ENCODE results near the gene MESP1.

MESP1 gene

DNA sequence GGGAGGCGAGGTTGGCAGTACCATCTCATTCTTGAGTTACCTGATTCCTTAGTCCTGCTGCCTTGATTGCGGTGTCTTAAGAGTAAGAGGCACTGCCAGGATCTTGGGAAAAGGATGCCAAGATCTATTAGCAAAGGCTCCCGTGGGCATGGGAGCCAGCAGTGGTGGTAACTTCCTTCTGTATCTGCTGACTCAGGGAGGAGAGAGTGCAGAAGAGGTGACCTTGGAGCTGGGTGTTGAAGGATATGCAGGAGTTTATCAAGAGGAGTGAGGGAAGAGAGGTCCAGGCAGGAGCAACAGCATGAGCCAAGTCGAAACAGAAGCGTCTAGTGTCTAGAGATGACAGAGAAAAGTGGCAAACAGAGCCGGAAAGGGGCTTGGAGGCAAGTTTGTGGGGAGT is 29.6 kb upstream of the MESP1 start:
- no peak overlapping the region for H3K27ac ChIP-seq (ENCODE audit: low read length)
- no peaks in the 10 kb centered on the region for H3K36me3 ChIP-seq (ENCODE audit: control insufficient read depth in 2 of 2, insufficient read depth in 2 of 2, low read length in 2 of 2)
- H3K4me1 ChIP-seq (ENCODE audit: control insufficient read depth, insufficient read depth, low read length), result peaks cover 17% of the 10 kb centered on the region
- H3K27me3 ChIP-seq (ENCODE audit: control insufficient read depth in 1 of 2, insufficient read depth in 2 of 2, low read length in 2 of 2), result no peaks in the 10 kb centered on the region
- no peak overlapping the region for H3K4me3 ChIP-seq (ENCODE audit: low read length in 2 of 2)
- H3K9me3 ChIP-seq (ENCODE audit: control insufficient read depth in 2 of 2, low read length in 2 of 2), result no peaks in the 10 kb centered on the region
- H3K9ac ChIP-seq (ENCODE audit: low read length in 2 of 2), result no peak overlapping the region

- no peaks in the 10 kb centered on the region for H3K36me3 ChIP-seq (ENCODE audit: control insufficient read depth in 2 of 2, insufficient read depth in 2 of 2, low read length in 2 of 2)
- no peaks in the 10 kb centered on the region for H3K9me3 ChIP-seq (ENCODE audit: control insufficient read depth in 2 of 2, low read length in 2 of 2)
- no peaks in the 10 kb centered on the region for H3K27me3 ChIP-seq (ENCODE audit: control insufficient read depth in 1 of 2, insufficient read depth in 2 of 2, low read length in 2 of 2)
- peaks cover 17% of the 10 kb centered on the region for H3K4me1 ChIP-seq (ENCODE audit: control insufficient read depth, insufficient read depth, low read length)
- no peak overlapping the region for H3K4me3 ChIP-seq (ENCODE audit: low read length in 2 of 2)
- no peak overlapping the region for H3K9ac ChIP-seq (ENCODE audit: low read length in 2 of 2)
- H3K27ac ChIP-seq (ENCODE audit: low read length), result no peak overlapping the region
Observed at GRCh38 chr15:89778861-89779260, 27.8 kb upstream of the MESP1 start.

GRCh38 chr15:89777782-89778380 is 26.8 kb upstream of the MESP1 start:
- H3K27ac ChIP-seq (ENCODE audit: low read length), result no peak overlapping the region
- H3K4me1 ChIP-seq (ENCODE audit: control insufficient read depth, insufficient read depth, low read length), result peaks cover 17% of the 10 kb centered on the region
- no peak overlapping the region for H3K4me3 ChIP-seq (ENCODE audit: low read length in 2 of 2)
- no peak overlapping the region for H3K9ac ChIP-seq (ENCODE audit: low read length in 2 of 2)
- H3K36me3 ChIP-seq (ENCODE audit: control insufficient read depth in 2 of 2, insufficient read depth in 2 of 2, low read length in 2 of 2), result no peaks in the 10 kb centered on the region
- H3K9me3 ChIP-seq (ENCODE audit: control insufficient read depth in 2 of 2, low read length in 2 of 2), result no peaks in the 10 kb centered on the region
- H3K27me3 ChIP-seq (ENCODE audit: control insufficient read depth in 1 of 2, insufficient read depth in 2 of 2, low read length in 2 of 2), result no peaks in the 10 kb centered on the region

DNA sequence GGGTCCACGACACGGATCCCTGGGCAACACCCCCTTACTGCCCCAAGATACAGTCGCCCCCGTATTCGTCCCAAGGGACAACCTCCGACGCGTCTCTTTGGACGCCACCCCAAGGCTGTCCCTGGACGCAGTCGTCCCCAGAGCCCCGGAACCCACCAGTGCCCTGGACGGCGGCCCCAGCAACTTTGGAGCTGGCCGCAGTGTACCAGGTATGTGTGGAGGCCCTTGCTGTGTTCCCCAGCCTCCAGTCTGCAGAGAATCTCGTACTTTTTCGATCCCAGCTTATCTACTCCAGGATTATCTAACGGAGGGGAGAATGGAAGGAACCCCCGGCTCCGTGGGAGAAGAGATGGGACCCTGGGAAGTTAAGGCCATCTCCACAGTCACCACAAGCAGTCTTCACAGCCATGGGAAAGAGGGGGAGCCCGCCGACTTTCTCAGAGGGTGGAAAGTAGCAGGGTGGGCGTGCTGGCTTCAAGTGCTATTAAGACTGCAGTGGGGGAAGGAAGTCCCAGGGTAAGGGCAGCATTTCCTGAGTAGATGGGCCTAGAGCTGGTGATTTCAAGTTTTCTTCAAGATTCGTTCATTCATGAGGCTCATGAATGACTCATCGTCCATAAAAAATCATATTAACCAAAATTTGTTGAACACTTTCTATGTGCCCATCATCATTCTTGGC is 26.2 kb upstream of the MESP1 start:
- Histone ChIP-seq H3K4me1 (ENCODE audit: control insufficient read depth, insufficient read depth, low read length) (peaks cover 17% of the 10 kb centered on the region), H3K27ac (ENCODE audit: low read length) (no peak overlapping the region), H3K9me3 (ENCODE audit: control insufficient read depth in 2 of 2, low read length in 2 of 2) (no peaks in the 10 kb centered on the region), H3K4me3 (ENCODE audit: low read length in 2 of 2) (peak overlapping the region in 1 of 2 donors; percentile 66), H3K9ac (ENCODE audit: low read length in 2 of 2) (no peak overlapping the region), H3K36me3 (ENCODE audit: control insufficient read depth in 2 of 2, insufficient read depth in 2 of 2, low read length in 2 of 2) (no peaks in the 10 kb centered on the region), H3K27me3 (ENCODE audit: control insufficient read depth in 1 of 2, insufficient read depth in 2 of 2, low read length in 2 of 2) (no peaks in the 10 kb centered on the region)

- Histone ChIP-seq H3K9me3 (ENCODE audit: control insufficient read depth in 2 of 2, low read length in 2 of 2) (no peaks in the 10 kb centered on the region), H3K4me1 (ENCODE audit: control insufficient read depth, insufficient read depth, low read length) (peaks cover 17% of the 10 kb centered on the region), H3K27ac (ENCODE audit: low read length) (no peak within 1 kb of the TSS)
Observed at GRCh38 chr15:89776274-89777072, 25.4 kb upstream of the MESP1 start, which contains the start of gene MESP2. TSS of gene MESP2 (plus strand) at chr15:89776332. CDS start at chr15:89776358, 26 bp downstream.

GRCh38 chr15:89775815-89776214 is 24.8 kb upstream of the MESP1 start:
- Histone ChIP-seq H3K27ac (ENCODE audit: low read length) (no peak overlapping the region), H3K9ac (ENCODE audit: low read length in 2 of 2) (no peak overlapping the region), H3K36me3 (ENCODE audit: control insufficient read depth in 2 of 2, insufficient read depth in 2 of 2, low read length in 2 of 2) (no peaks in the 10 kb centered on the region), H3K4me3 (ENCODE audit: low read length in 2 of 2) (peak overlapping the region in 1 of 2 donors; percentile 66), H3K4me1 (ENCODE audit: control insufficient read depth, insufficient read depth, low read length) (peaks cover 17% of the 10 kb centered on the region), H3K9me3 (ENCODE audit: control insufficient read depth in 2 of 2, low read length in 2 of 2) (no peaks in the 10 kb centered on the region), H3K27me3 (ENCODE audit: control insufficient read depth in 1 of 2, insufficient read depth in 2 of 2, low read length in 2 of 2) (no peaks in the 10 kb centered on the region)

More at GRCh38 chr15:89776274-89777072, 25.4 kb upstream of the MESP1 start, which contains the start of gene MESP2:
- H3K36me3 ChIP-seq (ENCODE audit: control insufficient read depth in 2 of 2, insufficient read depth in 2 of 2, low read length in 2 of 2), result no peaks in the 10 kb centered on the region
- no peak within 1 kb of the TSS for H3K9ac ChIP-seq (ENCODE audit: low read length in 2 of 2)
- no peaks in the 10 kb centered on the region for H3K27me3 ChIP-seq (ENCODE audit: control insufficient read depth in 1 of 2, insufficient read depth in 2 of 2, low read length in 2 of 2)
- H3K4me3 ChIP-seq (ENCODE audit: low read length in 2 of 2), result peak within 1 kb of the TSS; percentile 7 to 66

GRCh38 chr15:89774492-89774891 is 23.4 kb upstream of the MESP1 start:
- Histone ChIP-seq H3K27me3 (ENCODE audit: control insufficient read depth in 1 of 2, insufficient read depth in 2 of 2, low read length in 2 of 2) (no peaks in the 10 kb centered on the region), H3K36me3 (ENCODE audit: control insufficient read depth in 2 of 2, insufficient read depth in 2 of 2, low read length in 2 of 2) (no peaks in the 10 kb centered on the region), H3K4me1 (ENCODE audit: control insufficient read depth, insufficient read depth, low read length) (peaks cover 17% of the 10 kb centered on the region), H3K9ac (ENCODE audit: low read length in 2 of 2) (no peak overlapping the region), H3K4me3 (ENCODE audit: low read length in 2 of 2) (no peak overlapping the region), H3K9me3 (ENCODE audit: control insufficient read depth in 2 of 2, low read length in 2 of 2) (no peaks in the 10 kb centered on the region), H3K27ac (ENCODE audit: low read length) (no peak overlapping the region)

GRCh38 chr15:89772932-89773583 is 22.0 kb upstream of the MESP1 start:
- H3K36me3 ChIP-seq (ENCODE audit: control insufficient read depth in 2 of 2, insufficient read depth in 2 of 2, low read length in 2 of 2), result no peaks in the 10 kb centered on the region
- no peaks in the 10 kb centered on the region for H3K27me3 ChIP-seq (ENCODE audit: control insufficient read depth in 1 of 2, insufficient read depth in 2 of 2, low read length in 2 of 2)
- no peak overlapping the region for H3K9ac ChIP-seq (ENCODE audit: low read length in 2 of 2)
- H3K9me3 ChIP-seq (ENCODE audit: control insufficient read depth in 2 of 2, low read length in 2 of 2), result no peaks in the 10 kb centered on the region
- H3K27ac ChIP-seq (ENCODE audit: low read length), result no peak overlapping the region
- H3K4me1 ChIP-seq (ENCODE audit: control insufficient read depth, insufficient read depth, low read length), result peaks cover 17% of the 10 kb centered on the region
- no peak overlapping the region for H3K4me3 ChIP-seq (ENCODE audit: low read length in 2 of 2)

- Histone ChIP-seq H3K9me3 (ENCODE audit: control insufficient read depth in 2 of 2, low read length in 2 of 2) (no peaks in the 10 kb centered on the region), H3K36me3 (ENCODE audit: control insufficient read depth in 2 of 2, insufficient read depth in 2 of 2, low read length in 2 of 2) (no peaks in the 10 kb centered on the region), H3K4me1 (ENCODE audit: control insufficient read depth, insufficient read depth, low read length) (no peaks in the 10 kb centered on the region), H3K27me3 (ENCODE audit: control insufficient read depth in 1 of 2, insufficient read depth in 2 of 2, low read length in 2 of 2) (no peaks in the 10 kb centered on the region), H3K9ac (ENCODE audit: low read length in 2 of 2) (no peak overlapping the region), H3K4me3 (ENCODE audit: low read length in 2 of 2) (no peak overlapping the region), H3K27ac (ENCODE audit: low read length) (no peak overlapping the region)
Observed at GRCh38 chr15:89770041-89770440, 19.0 kb upstream of the MESP1 start.

- Histone ChIP-seq H3K4me1 (ENCODE audit: control insufficient read depth, insufficient read depth, low read length) (no peaks in the 10 kb centered on the region), H3K9ac (ENCODE audit: low read length in 2 of 2) (no peak overlapping the region), H3K36me3 (ENCODE audit: control insufficient read depth in 2 of 2, insufficient read depth in 2 of 2, low read length in 2 of 2) (no peaks in the 10 kb centered on the region), H3K27ac (ENCODE audit: low read length) (no peak overlapping the region), H3K9me3 (ENCODE audit: control insufficient read depth in 2 of 2, low read length in 2 of 2) (no peaks in the 10 kb centered on the region), H3K4me3 (ENCODE audit: low read length in 2 of 2) (no peak overlapping the region), H3K27me3 (ENCODE audit: control insufficient read depth in 1 of 2, insufficient read depth in 2 of 2, low read length in 2 of 2) (no peaks in the 10 kb centered on the region)
Observed at GRCh38 chr15:89769366-89769765, 18.3 kb upstream of the MESP1 start.

Measured in stomach smooth muscle (tissue), 2 donors.